HG02884 (cell line): Measurements from ENCODE around the gene FRMD4B.
A peak's percentile ranks its signal among the peaks of the same experiment; 100 is the strongest.

Experiments used
- ATAC-seq: cut with Tn5 transposase; IDR thresholded peaks from one replicate; pipeline ENCODE4 v1.9.1; 2021; ENCODE audit warnings: mild to moderate bottlenecking, moderate library complexity; ENCODE audit not compliant: unreplicated experiment

The FRMD4B gene

DNA sequence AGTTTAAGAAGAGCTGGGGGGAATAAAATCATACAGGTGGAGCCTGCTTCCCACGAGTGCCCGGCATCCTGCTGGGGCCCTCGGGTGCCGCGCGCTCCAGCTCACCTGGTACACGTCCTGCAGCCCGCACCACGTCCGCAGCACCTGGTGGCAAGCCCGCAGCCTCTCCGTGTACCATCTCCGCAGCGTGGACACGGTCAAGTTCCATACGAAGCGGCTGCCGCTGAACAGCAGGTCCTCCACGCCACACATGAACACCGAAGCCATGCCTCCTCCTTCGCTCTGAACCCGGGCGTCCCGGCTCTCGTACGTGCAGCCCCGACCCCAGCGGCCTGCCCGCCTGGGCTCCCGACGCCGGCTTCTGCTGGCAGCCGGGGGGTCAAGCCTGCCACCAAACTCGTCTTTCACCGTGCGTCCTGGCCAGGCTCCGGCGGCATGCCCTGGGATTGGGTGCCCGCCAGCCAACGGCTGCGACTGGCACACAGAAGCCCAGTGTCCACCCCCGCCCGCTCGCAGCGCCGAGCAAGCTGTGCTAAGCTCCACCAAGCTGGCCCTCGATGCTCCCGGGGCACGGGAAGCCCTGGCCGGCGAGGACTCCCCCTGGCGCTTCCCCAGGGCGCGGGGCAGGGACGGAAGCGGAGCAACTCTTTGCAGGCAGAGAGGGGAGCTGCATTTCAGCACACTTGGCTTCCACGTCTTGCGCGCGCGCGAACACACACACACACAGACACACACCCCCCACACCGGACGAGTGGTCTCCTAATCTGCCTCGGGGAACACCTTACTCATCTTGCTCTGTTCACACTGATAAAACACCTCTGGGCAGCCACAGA, at the start of gene FRMD4B:
TSS of gene FRMD4B (minus strand) at position 366 of the 833 bp plus-strand sequence. CDS start at position 267, 99 bp downstream.
- peak; percentile 46 for ATAC-seq

DNA sequence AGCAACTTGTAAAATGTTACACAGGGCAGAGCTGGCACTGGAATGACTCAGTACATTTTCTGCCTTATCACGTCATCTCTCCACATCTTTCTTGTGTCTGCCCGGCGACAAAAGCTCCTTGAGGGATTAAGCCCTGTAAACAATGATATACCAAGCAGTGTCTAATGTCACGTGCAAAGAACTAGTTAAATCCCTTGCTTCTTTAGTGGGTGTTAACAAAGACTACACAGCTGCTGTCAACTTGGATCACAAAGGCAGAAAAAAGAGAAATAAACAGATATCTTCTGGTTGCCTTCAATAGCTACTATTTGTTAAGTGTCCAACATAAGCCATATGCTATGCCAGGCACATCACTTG, 48.1 kb upstream of the FRMD4B start:
- ATAC-seq, result no peak

DNA sequence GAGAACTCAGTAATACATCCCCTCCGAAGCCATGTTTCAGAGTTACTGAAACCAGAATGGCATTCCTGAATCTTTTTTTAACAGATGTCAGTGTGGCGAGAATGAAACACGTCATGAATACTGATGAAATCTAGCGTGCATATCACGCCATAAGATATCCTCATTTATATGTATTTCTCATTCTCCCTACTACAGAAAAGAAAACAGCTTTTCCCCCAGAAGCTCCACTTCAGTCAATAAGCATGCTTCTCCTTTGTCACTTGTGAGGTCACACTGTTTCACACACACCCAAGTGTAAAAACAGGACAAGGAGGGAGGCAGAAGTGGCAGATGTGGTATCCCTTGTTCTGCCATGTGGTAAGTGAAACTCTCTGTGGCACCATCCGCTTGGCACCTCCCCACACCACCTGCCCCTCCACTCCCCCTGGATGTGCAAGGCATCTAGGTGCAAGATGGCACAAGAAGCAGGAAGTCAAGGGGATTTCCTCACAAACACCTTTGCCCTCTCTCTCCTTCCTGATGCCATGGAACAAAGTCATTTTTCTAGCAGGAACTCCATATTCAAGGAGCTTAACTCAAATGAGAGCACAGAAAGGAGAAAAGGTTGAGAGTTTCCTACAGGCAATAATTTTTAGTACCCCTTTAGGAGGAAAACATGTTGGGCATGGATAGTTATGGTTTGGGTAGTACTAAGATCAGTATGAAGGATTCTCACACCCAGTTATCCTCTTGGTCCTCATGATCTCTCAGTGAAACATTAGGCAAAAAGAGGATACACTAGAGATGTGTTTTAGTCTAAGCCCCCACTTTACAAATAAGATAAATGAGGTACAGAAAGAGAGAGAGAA, 47.5 kb upstream of the FRMD4B start:
- ATAC-seq, result no peak

DNA sequence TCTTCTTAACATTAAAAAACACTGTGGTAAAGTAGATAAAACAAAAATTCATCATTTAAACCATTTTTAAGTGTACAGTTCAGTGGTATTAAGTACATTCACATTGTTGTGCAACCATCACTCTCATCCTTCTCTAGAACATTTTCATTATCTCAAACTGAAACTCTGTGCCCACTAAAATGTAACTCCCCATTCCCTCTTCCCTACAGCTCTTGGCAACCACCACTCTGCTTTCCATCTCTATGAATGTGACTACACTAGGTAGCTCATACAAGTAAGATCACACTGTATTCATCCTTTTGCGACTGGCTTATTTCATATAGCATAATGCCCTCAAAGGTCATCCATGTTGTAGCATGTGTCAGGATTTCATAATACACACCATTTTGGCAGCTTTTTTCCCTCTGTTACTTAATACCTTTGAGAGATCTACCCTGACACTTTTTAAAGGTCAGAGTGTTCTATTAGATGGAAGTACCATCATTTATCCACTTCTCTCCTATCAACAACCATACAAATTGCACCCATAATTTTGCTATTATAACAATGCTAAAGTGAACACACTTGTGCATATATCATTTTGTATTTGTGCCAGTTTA, 42.9 kb upstream of the FRMD4B start:
- no peak for ATAC-seq

DNA sequence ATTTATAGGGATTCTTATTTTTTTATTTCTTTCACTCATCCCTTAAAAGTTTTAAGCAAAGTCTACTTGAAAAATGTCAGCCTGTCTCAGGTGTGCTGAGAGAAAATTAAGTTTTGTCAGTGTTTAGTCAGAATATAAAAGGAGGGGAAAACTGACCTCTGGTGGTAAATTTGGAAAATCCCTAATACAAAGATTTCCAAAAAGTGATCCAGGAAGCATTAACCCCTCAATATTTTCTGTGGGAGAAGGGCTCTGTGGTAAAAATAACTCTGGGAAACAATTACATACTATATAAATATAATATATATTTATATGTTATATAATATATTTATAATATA, 41.0 kb upstream of the FRMD4B start:
- no peak for ATAC-seq

DNA sequence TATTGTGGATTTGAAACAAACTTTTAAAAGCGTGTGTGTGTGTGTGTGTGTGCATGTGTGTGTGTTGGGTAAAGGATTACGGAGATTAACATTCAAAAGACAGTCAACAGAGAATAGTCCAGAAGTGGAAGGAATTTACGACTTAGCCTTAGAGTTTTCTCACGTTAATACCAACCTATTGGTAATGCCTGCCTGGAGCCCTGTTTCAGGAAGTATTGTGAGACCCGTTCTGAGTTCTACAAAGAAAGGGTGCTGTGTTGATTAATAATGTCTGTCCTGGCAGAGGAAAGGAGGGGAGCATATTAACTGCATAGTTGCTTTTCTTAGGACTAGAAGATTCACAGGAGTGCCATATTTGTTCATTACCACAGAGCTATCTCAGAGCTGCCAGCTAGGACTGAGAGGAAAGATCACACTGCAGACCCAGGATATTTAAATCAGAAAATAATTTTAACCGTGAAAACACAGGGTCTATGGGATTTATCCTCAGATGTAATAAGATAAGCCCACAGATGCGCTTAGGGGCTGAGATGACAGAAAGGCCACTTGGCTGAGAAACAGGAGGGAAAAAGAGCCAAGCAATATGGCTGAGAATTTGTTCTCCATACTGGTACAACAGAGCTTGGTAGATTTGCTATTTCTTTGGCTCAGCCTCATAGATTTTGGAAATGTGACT, 40.5 kb upstream of the FRMD4B start:
- no peak for ATAC-seq

DNA sequence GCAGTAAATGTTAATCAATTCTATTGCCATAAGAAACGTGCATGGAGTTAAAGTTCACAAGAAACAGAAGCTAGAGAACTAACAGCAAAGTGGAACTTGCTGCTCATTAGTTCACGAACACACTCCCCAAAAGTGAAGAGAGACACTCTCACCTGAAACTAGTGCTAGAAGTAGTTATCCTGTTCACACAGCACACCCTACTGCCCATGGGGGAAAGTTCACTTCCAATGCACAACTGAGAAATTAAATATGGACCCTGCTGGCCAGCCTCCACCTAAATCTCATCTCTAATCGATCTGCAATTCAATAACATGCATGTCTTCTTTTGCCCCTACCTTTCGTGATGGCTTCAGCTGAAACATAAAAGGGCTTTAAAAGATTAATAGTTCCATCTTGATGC, 39.4 kb upstream of the FRMD4B start:
- ATAC-seq, result peak; percentile 87

DNA sequence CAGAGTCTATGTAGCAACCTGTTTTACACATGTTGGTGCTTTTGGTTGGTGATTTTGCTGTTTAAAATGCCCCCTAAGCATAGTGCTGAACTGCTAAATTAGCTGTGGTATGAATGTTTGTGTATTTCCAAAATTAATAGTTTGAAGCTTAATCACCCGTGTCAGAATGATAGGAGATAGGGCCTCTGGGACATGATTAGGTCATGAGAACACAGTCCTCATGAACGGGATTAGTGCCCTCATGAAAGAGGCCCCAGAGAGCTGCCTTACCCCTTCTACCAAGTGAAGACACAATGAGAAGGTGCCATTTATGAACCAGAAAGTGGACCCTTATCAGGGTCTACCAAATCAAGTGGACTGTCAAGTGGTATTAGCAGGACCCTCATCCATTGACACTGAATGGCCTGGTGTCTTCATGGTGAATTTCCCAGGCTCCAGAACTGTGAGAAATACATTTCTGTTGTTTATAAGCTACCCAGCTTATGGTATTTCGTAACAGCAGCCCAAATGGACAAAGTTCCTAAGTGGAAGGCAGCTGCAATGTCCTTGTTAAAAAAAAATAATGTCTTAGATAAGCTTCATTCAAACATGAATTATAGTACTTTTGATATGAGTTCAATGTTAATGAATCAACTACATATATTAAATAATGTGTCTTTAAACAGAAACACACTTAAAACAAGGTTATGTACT, 37.7 kb upstream of the FRMD4B start:
- ATAC-seq, result no peak

DNA sequence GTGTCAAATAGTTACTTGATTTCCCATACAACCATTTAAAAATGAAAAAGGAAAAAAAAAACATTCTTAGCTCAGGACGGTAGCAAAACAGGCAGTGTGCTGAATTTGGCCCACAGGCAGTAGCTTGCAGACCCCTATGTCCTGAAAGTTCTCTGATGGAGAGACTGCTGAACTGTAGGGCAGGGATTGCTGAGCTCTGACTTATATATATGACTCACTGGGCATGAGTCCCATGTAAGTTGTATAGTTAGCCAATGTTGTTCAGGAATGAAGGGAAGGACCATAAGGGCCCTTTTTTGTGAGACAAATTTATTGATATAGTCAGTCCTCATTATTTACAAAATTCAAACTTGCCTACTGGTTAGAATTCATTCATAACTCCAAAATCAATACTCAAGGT, 36.9 kb upstream of the FRMD4B start:
- no peak for ATAC-seq

DNA sequence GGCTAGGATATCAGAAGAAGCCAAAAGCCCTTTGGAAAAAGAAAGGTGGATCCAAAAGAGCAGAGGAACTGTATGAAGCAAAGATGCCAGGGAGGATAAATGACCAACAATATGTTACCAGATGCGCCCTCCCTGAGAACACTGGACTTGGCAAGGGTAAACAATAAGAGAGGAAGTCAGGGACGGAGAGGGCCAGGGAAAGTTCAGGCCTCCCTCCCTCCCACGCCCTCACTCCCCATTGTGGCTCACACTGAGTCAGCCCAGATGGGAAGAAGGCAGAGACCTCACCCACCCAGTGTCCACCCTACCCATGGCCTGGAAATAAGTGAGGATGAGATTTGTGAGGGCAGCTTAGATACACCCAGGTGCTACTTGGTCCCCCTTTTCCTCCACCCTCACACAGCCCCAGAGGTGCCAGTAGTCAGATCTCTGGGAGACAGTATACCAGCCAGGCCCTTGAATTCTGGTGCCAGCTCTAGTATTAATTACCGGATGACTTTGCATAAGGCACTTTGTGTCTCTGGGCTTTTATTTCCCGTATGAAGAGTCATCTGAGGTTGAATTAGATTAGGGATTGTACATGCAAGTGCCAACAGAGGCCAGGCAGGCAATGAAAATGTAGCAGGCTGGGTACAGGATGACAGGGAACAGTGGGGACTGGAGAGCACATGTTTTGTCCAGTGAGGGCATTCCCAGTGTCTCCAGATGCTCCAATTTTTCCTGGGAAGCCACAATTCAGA, 35.1 kb upstream of the FRMD4B start:
- no peak for ATAC-seq

DNA sequence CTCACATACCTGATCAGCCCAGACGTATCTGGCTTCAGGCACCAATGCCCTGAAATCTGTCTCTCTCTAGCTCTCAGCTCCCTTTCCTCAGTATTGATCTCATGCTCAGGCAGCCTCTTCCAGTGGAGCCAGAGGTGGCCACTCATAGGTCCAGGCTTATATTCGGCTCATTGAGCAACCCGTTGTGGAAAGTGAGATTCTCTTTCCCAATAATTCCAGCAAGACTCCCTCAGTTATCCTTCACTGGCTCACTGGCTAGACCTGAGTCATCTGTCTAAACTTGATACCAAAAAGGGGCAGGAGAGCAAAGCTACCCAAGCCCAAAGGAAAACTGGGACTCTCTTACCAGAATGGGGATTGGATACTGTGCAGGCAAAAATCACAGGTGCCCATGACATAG, 33.4 kb upstream of the FRMD4B start:
- no peak for ATAC-seq

DNA sequence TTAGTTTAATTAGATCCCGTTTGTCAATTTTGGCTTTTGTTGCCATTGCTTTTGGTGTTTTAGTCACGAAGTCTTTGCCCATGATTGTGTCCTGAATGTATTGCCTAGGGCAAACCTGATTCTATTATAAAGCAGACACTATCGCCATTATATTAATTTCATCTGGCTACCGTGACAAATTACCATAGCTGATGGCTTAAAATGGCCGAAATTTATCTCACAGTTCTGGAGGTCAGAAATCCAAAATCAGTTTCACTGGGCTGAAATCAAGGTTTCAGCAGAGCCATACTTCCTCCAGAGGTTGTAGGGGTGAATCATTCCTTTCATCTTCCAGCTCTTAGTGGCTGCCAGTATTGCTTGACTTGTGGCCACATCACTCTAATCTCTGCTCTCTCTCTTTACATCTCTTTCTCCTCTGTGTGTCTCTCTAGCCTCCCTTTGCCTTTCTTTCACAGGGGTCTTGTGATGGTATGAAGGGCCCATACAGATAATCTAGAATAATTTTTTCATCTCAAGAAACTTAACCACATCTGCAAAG, 31.7 kb upstream of the FRMD4B start:
- no peak for ATAC-seq

DNA sequence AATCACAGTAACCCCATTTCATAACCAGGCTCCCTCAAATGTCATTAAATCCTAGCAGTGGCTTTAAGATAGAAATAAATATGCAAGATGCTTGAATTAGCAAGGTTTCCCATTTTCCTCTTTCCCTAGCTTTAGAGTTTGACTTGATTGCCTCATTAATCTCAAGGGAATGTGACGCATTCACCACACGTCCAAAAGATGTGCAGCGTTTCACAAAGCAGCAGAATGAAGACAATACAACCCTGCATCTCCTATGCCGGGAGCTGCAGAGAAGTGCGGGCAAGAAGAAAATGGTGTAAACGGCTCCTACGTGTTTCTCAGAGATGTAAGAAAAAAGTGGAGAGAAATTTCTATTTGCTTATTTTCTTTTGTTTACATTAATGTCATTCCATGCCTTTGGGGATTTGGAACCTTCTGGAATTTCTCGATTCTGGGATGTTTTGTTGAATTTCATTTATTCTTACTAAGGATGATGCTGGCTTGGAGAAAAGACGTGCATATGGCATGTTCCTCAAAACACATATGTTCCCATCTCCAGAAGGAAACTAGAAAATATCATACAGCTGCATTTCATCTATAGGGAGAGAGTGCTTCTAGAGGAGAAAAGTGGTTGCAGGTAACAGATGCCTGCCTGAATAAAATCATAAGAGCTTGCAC, 27.8 kb upstream of the FRMD4B start:
- ATAC-seq, result no peak

DNA sequence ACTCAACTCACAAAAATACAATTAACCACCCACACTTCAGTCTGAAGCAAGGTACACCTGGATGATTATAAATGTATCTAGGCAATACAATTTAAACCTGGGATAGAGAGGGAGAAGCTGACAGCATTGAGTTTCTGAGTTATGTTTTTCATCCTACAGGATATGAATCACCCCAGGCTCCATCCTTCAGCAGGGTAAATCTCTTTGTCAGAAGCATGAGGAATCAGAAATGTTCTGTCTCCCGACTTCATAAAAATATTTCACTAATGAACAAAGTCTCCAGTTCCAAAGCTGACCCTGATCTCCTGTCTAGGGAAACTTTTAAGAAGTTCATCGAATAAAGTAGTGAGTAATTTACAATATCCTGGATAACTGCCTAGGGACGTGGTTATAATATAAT, 25.5 kb upstream of the FRMD4B start:
- ATAC-seq, result no peak

DNA sequence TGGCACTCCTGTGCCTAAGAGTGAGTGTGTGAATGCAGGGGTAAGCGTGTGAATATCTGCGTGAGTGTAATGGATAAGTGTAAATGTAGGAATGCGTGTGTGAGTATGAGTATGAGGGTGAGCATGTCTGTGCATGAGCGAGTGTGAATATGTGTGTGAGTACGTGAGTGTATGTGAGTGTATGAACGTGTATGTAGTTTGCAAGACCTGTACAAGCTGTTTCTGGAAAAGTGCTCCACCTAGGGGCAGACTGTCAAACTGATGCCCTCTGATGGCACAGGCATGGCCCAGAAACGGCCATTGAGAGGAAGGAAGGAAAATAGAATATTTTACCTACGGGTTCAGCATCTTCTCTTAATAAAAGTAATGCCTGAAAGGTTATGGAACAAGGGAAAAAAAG, 24.4 kb upstream of the FRMD4B start:
- ATAC-seq, result peak; percentile 98

DNA sequence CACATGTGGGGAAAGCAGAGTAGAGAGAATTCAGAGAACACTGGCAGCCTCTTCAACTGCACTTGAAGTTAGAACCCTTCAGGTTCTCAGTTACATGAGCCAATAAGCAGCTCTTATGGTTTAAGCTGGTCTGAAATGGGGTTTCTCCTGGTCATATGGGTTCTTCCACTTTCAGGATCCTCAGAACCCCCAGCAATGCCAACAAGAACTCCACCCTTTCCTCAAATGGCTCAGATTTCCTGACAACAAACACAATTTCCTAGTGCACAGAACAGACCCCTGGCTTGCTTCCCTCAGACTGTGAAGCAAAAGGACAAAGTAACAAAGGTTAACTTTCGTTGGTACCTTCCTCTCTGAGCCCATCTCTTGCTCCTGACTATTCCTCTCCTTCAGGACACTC, 23.9 kb upstream of the FRMD4B start:
- ATAC-seq, result peak; percentile 11

DNA sequence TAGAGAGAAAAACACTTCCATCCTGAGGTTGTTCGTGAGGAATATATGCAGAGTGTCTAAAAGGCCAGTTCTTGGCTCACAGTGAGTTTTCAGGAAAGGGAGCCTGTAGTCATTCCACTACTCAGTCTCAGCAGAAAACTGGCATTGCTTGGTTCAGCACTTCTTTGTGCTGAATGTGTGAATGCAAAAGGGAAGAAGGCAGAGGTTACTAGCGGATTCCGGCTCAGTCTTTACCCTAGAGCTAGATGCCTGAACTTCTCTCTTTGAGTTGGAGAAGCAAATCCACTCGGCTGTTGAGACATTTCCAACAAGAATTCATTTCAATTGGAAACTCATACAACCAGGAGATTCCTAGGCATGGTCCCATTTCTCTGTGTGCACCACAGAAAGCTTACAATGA, 23.1 kb upstream of the FRMD4B start:
- ATAC-seq, result no peak

DNA sequence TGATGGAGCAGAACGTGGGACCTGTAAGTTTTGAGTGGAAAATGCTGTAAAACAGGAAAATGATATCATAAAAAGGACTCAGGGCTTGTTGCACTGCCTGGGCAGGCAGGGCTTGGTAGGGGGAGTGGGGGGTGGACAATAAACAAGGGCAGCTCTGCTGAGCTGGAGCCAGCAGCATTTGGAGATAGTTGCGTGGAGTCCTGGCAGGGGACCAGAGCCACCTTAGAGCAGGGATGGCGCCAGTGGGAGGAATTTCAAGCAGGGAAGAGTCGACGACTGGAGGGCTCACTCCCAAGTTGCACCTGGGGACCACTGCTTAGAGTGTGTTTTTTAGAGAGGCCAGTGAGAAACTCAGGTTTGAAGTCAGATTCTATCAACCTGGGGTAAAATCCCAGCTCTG, 22.7 kb upstream of the FRMD4B start:
- ATAC-seq, result no peak

DNA sequence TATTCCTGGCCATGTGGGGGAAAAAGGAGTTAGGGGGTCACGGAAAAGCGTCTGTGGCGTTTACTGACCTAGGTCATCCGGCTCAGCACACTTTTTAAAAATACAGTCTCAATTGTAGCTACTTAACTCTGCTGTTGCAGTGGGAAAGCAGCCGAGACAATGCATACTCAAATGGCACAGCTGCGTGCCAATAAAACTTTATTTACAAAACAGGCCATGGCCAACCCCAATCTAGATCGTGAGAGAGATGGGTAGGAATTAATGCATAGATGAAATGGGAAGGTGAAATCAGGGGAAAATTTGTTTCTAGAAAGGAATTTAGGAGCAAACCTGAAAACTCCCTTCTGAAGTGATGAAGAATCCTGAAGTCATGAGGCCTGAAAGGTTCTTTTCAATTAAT, 22.0 kb upstream of the FRMD4B start:
- ATAC-seq, result no peak
